BE2C (cell line): ENCODE results near the gene ARHGAP28.

Experiments used
- DNase-seq: peaks from one replicate; pipeline ENCODE4 v3.0.0-alpha.2; 2020
- H3K27me3 ChIP-seq: fragments of 250-450 bp; sonication (Bioruptor Pico); 2 replicates; pipeline ENCODE4 v1.5.1; 2020; ENCODE audit warnings: mild to moderate bottlenecking
- H3K36me3 ChIP-seq: fragments of 250-450 bp; sonication (Bioruptor Pico); 2 replicates; pipeline ENCODE4 v1.5.1; 2020; ENCODE audit warnings: mild to moderate bottlenecking
- H3K4me1 ChIP-seq: fragments of 250-450 bp; sonication (Bioruptor Pico); 2 replicates; pipeline ENCODE4 v1.5.1; 2020
- H3K4me3 ChIP-seq: 2 replicates; pipeline ENCODE4 v1.5.1; 2011; ENCODE audit warnings: low read depth, low read length
- H3K9me3 ChIP-seq: fragments of 250-450 bp; sonication (Bioruptor Pico); 2 replicates; pipeline ENCODE4 v1.5.1; 2020
- TF ChIP-seq, protein P1 (sequence below): IDR thresholded peaks from 2 replicates; pipeline ENCODE4 v1.5.1; 2012; ENCODE audit warnings: mild to moderate bottlenecking, low read depth, low read length

ARHGAP28 gene

DNA sequence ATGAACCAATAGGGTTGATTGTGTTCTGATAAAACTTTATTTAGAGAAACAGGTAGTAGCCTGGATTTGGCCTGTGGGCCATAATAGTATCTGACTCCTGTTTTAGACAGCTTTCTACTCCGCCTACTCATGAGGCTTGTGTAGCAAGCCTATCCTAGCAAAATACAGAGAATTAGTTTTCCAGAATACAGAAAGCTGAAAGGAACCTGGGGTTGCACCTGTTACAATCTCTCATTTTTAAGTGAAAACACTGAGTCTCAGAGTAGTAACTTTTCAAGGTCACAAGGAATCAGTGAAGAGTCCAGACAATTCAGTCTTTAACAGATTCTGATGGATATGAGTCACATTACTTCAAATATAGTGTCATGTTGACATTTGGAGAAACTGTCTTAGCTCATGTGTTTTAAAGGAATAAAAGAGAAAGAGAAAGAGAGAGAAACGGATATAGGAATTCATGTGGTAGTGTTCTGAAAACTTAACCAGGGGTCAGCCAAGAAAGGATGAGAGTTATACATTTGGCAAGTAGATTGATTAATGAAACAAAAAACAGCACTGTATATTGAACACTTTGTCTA lies 17.0 kb downstream of the ARHGAP28 start:
- Histone ChIP-seq H3K9me3 (no peaks in the 10 kb centered on the region), H3K27me3 (no peaks in the 10 kb centered on the region), H3K4me1 (no peaks in the 10 kb centered on the region), H3K36me3 (no peaks in the 10 kb centered on the region), H3K4me3 (no peak overlapping the region)
- no peak for DNase-seq
- TF ChIP-seq, protein P1, sequence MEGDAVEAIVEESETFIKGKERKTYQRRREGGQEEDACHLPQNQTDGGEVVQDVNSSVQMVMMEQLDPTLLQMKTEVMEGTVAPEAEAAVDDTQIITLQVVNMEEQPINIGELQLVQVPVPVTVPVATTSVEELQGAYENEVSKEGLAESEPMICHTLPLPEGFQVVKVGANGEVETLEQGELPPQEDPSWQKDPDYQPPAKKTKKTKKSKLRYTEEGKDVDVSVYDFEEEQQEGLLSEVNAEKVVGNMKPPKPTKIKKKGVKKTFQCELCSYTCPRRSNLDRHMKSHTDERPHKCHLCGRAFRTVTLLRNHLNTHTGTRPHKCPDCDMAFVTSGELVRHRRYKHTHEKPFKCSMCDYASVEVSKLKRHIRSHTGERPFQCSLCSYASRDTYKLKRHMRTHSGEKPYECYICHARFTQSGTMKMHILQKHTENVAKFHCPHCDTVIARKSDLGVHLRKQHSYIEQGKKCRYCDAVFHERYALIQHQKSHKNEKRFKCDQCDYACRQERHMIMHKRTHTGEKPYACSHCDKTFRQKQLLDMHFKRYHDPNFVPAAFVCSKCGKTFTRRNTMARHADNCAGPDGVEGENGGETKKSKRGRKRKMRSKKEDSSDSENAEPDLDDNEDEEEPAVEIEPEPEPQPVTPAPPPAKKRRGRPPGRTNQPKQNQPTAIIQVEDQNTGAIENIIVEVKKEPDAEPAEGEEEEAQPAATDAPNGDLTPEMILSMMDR = no peak

DNA sequence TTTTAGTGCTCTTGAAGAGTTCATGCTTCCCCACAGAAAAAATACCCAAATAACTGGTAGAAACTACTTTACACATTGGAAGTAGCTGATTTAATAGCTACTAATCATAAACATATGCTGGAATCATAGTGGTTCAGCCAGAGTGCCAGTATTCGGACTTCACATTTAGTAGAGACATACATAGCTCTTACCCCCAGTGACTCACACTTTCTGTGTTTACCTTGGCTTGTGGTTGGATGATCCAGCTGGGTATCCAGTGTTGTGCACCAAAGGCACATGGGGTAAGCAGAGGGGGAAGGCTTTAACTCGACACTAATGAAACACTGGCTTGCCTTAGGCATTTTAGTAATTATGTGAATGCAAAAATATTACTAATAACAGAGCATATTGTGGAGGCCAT lies 18.1 kb downstream of the ARHGAP28 start:
- TF ChIP-seq, protein P1 = no peak
- Histone ChIP-seq H3K27me3 (no peaks in the 10 kb centered on the region), H3K9me3 (no peaks in the 10 kb centered on the region), H3K36me3 (no peaks in the 10 kb centered on the region), H3K4me3 (no peak overlapping the region), H3K4me1 (no peaks in the 10 kb centered on the region)
- no peak for DNase-seq

DNA sequence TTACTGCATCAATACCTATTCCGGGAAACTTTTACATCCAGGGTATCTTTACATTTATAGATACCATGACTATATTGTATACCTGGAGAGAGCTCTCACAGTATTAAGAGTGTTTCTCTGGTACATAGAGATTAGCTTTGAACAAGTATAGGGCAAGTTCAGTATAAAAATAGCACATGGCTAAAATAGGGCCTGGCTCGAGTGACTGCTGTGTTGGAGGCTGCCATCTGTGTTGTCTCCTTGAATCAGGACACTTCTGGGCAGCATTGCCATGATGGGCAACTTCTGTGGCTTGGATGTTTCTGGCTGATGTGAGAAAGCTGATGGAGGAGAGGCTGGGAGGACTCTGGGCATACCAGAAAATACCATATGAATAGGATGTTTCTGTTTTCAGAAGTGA lies 18.7 kb downstream of the ARHGAP28 start:
- TF ChIP-seq, protein P1 = no peak
- DNase-seq = no peak
- H3K36me3 ChIP-seq = no peaks in the 10 kb centered on the region
- H3K4me3 ChIP-seq = no peak overlapping the region
- H3K4me1 ChIP-seq = no peaks in the 10 kb centered on the region
- H3K27me3 ChIP-seq = no peaks in the 10 kb centered on the region
- no peaks in the 10 kb centered on the region for H3K9me3 ChIP-seq

DNA sequence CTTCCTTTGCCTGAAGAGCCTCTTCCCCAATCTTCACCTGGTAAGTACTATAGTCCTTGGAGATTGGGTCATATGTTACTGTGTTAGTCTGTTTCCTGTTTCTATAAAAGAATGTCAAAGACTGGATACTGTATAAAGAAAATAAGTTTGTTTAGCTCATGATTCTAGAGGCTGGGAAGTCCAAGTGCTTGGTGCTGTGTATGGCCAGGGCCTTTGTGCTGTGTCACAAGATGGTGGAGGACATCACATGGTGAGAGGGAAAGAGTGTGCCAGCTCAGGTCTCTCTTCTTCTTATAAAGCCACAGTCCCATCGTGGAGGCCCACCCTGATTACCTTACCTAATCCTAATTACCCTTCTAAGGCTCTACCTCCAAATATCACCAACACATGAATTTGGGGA lies 20.9 kb downstream of the ARHGAP28 start:
- TF ChIP-seq, protein P1 = no peak
- H3K9me3 ChIP-seq = no peaks in the 10 kb centered on the region

DNA sequence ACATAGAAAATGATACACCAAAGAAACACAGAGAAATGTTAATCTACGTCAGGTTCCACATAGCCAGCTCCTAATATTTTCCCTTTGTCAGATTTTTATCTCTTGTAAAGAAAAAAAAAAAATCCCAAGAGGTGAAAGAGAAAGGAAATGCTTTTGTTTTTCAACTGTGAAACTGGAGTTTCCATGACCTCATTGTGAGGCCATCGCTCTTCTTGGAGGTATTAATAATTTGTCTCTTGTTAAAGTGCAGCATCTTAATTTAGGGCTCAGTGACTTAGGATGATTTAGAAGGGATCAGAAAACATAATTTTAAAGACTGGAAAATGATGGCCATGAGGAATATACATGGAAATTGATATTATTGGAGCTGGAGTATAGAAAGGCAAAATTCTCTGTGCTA lies 21.7 kb downstream of the ARHGAP28 start:
- TF ChIP-seq, protein P1 = no peak
- Histone ChIP-seq H3K9me3 (no peaks in the 10 kb centered on the region), H3K4me1 (no peaks in the 10 kb centered on the region), H3K4me3 (no peak overlapping the region), H3K27me3 (no peaks in the 10 kb centered on the region), H3K36me3 (no peaks in the 10 kb centered on the region)
- DNase-seq = no peak

More for the DNA sequence above, 20.9 kb downstream of the ARHGAP28 start:
- Histone ChIP-seq H3K27me3 (no peaks in the 10 kb centered on the region), H3K36me3 (no peaks in the 10 kb centered on the region), H3K4me3 (no peak overlapping the region), H3K4me1 (no peaks in the 10 kb centered on the region)
- DNase-seq = no peak

DNA sequence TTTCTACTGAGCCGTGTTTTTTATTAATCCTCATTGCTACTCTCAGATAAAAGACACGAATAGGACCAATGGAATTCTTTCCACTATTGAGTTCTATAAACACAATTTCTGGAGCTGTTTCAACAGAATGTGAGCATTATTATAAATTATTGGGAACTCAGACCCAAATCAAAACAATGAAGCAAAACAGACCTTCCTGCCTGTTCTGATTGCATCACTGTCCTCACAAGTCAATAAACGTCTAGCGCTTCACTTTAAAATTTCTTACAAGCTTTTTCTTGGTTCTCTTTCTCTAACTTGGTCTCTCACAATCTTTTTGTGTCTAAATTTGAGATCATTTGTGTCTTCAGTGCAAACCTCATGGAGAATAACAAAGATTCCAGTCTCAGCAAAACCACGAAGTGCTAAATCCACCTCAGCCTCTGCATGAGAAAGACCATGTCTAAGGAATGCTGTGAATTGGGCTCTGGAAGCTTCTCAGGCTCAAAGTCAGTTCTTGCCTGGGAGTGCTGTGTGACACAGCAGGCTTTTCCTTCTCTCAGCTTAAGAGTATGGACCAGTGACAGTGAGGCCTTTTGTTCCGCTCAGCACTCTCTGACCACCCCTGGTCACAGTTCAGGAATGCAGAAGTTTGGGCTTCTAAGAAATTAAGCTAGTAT lies 22.8 kb downstream of the ARHGAP28 start:
- Histone ChIP-seq H3K36me3 (no peaks in the 10 kb centered on the region), H3K9me3 (no peaks in the 10 kb centered on the region), H3K27me3 (no peaks in the 10 kb centered on the region), H3K4me3 (no peak overlapping the region), H3K4me1 (no peaks in the 10 kb centered on the region)
- no peak for DNase-seq
- TF ChIP-seq, protein P1 = no peak
